Transverse colon (tissue), 4 donors: ENCODE data around the gene A4GALT. TPM values are rescaled to one million over a fixed set of nuclear protein-coding genes. Genes with fewer than 3 reads are reported as not detected.

ENCODE experiments used
- DNase-seq: peaks from one replicate; pipeline ENCODE4 v3.0.0-alpha.2; 2019
- H3K27ac ChIP-seq, 4 donors: fragments of 200-600 bp; sonication (generic); 2 replicates each; pipeline ENCODE4 v1.5.1; 2016 to 2018; ENCODE audit warnings: inconsistent platforms in 4 of 4
- H3K27me3 ChIP-seq: fragments of 200-600 bp; sonication (generic); 2 replicates; pipeline ENCODE4 v1.5.1; 2017; ENCODE audit warnings: inconsistent platforms
- H3K36me3 ChIP-seq, 4 donors: fragments of 200-600 bp; sonication (generic); 2 replicates each; pipeline ENCODE4 v1.5.1; 2017 to 2019; ENCODE audit warnings: inconsistent platforms in 4 of 4
- H3K4me1 ChIP-seq, 4 donors: fragments of 200-600 bp; sonication (generic); 2 replicates each; pipeline ENCODE4 v1.5.1; 2017 to 2020; ENCODE audit warnings: inconsistent platforms in 4 of 4
- H3K4me3 ChIP-seq, 4 donors: fragments of 200-600 bp; sonication (generic); 1 replicate in 1 of 4; 2 replicates in 3 of 4; pipeline versions ENCODE4 v1.5.1 to v1.6.1; 2017 to 2019; ENCODE audit warnings: inconsistent platforms in 4 of 4
- H3K9me3 ChIP-seq, 2 donors: fragments of 200-600 bp; sonication (generic); 2 replicates each; pipeline ENCODE4 v1.5.1; 2017 to 2019; ENCODE audit warnings: inconsistent platforms in 2 of 2
- CTCF ChIP-seq, 5 experiments: fragments of 200-600 bp in 3 of 5; fragments of 450-650 bp in 2 of 5; sonication (generic) in 3 of 5; IDR thresholded peaks; 1 replicate in 2 of 5; 2 replicates in 3 of 5; pipeline ENCODE4 v1.5.1; 2016 to 2017; ENCODE audit warnings: antibody characterized with exemption in 5 of 5, inconsistent platforms in 3 of 5, mild to moderate bottlenecking in 2 of 5, moderate library complexity in 1 of 5
- EP300 ChIP-seq: sonication (generic); formaldehyde crosslinking; IDR thresholded peaks from one replicate; pipeline ENCODE4 v1.6.1; 2017; ENCODE audit warnings: antibody characterized with exemption, low read depth
- POLR2A ChIP-seq: fragments of 450-650 bp; IDR thresholded peaks from one replicate; pipeline ENCODE4 v1.6.1; 2016; ENCODE audit warnings: antibody characterized with exemption, mild to moderate bottlenecking, moderate library complexity
- POLR2AphosphoS5 ChIP-seq, 3 donors: sonication (generic); formaldehyde crosslinking; IDR thresholded peaks; one replicate each; pipeline ENCODE4 v1.6.1; 2016; ENCODE audit warnings: antibody characterized with exemption in 3 of 3
- WGBS, 2 donors: methylation state at CpG; one replicate each; pipeline ENCODE4 v1.1.5; 2018; ENCODE audit warnings: low coverage in 1 of 2; 5-methylcytosine and 5-hydroxymethylcytosine counted together
- in situ Hi-C, 4 donors: fragments of 200-750 bp; cut with MboI; loops; one replicate each; pipeline versions ENCODE4 v1.15.0 to v1.15.1; 2017; ENCODE audit warnings: low sequenced_read_pairs in 3 of 4, low pct_ligation_motif_present in 1 of 4, low pct_unique_long_range_greater_than_20kb in 1 of 4
- intact Hi-C: fragments of 100-400 bp; cut with DNase I; formaldehyde crosslinking; loops from one replicate; pipeline ENCODE4 v1.15.1; 2023; ENCODE audit warnings: low total_unique reads
- total RNA-seq, 4 donors: library from RNA; depleted of rRNA; stranded (reverse); fragments of >200 nt; gene quantifications; one replicate each; pipeline ENCODE4 v1.1.0, GENCODE V29; 2016

Gene A4GALT
- total RNA-seq, 4 donors from 2014 or later: 6.3 to 31.4 (median 12.7) TPM

GRCh38 chr22:42692239-42693054 lies 28.2 kb downstream of the A4GALT start:
- in situ Hi-C loops: no loop called here
- H3K4me3 ChIP-seq: no peak overlapping the region
- TF ChIP-seq CTCF (IDR thresholded peaks at IDR 0.05) (no peak), POLR2A (no peak)
- intact Hi-C loops: no loop called here
- no peaks in the 10 kb centered on the region for H3K36me3 ChIP-seq
- peaks cover 16 to 26% (median 19%) of the 10 kb centered on the region in 4 donors for H3K4me1 ChIP-seq
- H3K27me3 ChIP-seq: no peaks in the 10 kb centered on the region
- no peaks in the 10 kb centered on the region for H3K9me3 ChIP-seq
- DNase-seq: no peak
- H3K27ac ChIP-seq: peak overlapping the region in 3 of 4 donors; percentile 42 to 66 (median 52)
- 60 to 84% methylated on average over 5 to 32 of the region's 32 CpGs for whole genome bisulfite sequencing, 2 donors

- H3K27ac ChIP-seq: peak overlapping the region in 3 of 4 donors; percentile 42 to 66 (median 52)
Observed at GRCh38 chr22:42691440-42691839, 29.2 kb downstream of the A4GALT start.

GRCh38 chr22:42688241-42689211 lies 32.1 kb downstream of the A4GALT start:
- H3K4me3 ChIP-seq: no peak overlapping the region
- H3K27me3 ChIP-seq: no peaks in the 10 kb centered on the region
- peak; percentile 79 to 84 (median 79) for TF ChIP-seq POLR2AphosphoS5 (IDR thresholded peaks at IDR 0.05)
- no peak for TF ChIP-seq POLR2A
- no peak for TF ChIP-seq CTCF (IDR thresholded peaks at IDR 0.05)
- TF ChIP-seq EP300: peak; percentile 78
- in situ Hi-C loops (no loop called here), intact Hi-C loops (no loop called here)
- peak overlapping the region; percentile 78 to 94 (median 86) for H3K27ac ChIP-seq
- peak; percentile 78 for DNase-seq
- peaks cover 44 to 62% (median 48%) of the 10 kb centered on the region in 4 donors for H3K4me1 ChIP-seq
- H3K9me3 ChIP-seq: no peaks in the 10 kb centered on the region
- H3K36me3 ChIP-seq: no peaks in the 10 kb centered on the region
- 10 to 41% methylated on average over 2 to 24 of the region's 25 CpGs for WGBS, 2 donors

More at GRCh38 chr22:42691440-42691839, 29.2 kb downstream of the A4GALT start:
- intact Hi-C loops (no loop called here), in situ Hi-C loops (no loop called here)
- Histone ChIP-seq H3K27me3 (no peaks in the 10 kb centered on the region), H3K4me1 (peaks cover 22 to 34% (median 24%) of the 10 kb centered on the region in 4 donors), H3K36me3 (no peaks in the 10 kb centered on the region), H3K9me3 (no peaks in the 10 kb centered on the region), H3K4me3 (no peak overlapping the region)
- no peak for DNase-seq
- TF ChIP-seq POLR2AphosphoS5 (IDR thresholded peaks at IDR 0.05) (no peak), CTCF (IDR thresholded peaks at IDR 0.05) (no peak)
- 75% methylated on average over 10 of the region's 10 CpGs; no CpG with 5 or more reads in 1 of the 2 donors for WGBS, 2 donors
